NCI-H524 treated with DMSO at 0.1 percent for 48 hours (cell line): ENCODE results near the gene NME7.

Experiments
- DNase-seq: peaks from one replicate; lab custom pipeline; 2025; lab: John Stamatoyannopoulos, UW

NME7 gene

GRCh38 chr1:169150641-169151337 lies 216.8 kb downstream of the NME7 start:
- DNase-seq = no peak

- no peak for DNase-seq
These were observed 217.9 kb downstream of the NME7 start for GRCh38 chr1:169149555-169150286.

- no peak for DNase-seq
These were observed 218.9 kb downstream of the NME7 start for GRCh38 chr1:169148472-169149252.

GRCh38 chr1:169146576-169147214 lies 220.9 kb downstream of the NME7 start:
- DNase-seq = no peak

GRCh38 chr1:169144941-169145626 lies 222.5 kb downstream of the NME7 start:
- no peak for DNase-seq

- DNase-seq = no peak
These were observed 223.6 kb downstream of the NME7 start for GRCh38 chr1:169143984-169144383.

- no peak for DNase-seq
These were observed 224.3 kb downstream of the NME7 start for GRCh38 chr1:169143346-169143745.

GRCh38 chr1:169142129-169142528 lies 225.5 kb downstream of the NME7 start:
- no peak for DNase-seq

- DNase-seq = no peak
These were observed 226.2 kb downstream of the NME7 start for GRCh38 chr1:169141356-169141755.

GRCh38 chr1:169138866-169139670 lies 228.5 kb downstream of the NME7 start:
- DNase-seq = no peak

- no peak for DNase-seq
These were observed 230.2 kb downstream of the NME7 start for GRCh38 chr1:169137357-169137756.

- DNase-seq = no peak
These were observed 233.6 kb downstream of the NME7 start for GRCh38 chr1:169133801-169134502.

- DNase-seq = no peak
These were observed 234.4 kb downstream of the NME7 start for GRCh38 chr1:169133228-169133576.

- DNase-seq = no peak
These were observed 234.9 kb downstream of the NME7 start for GRCh38 chr1:169132512-169133227.

- no peak for DNase-seq
These were observed 236.9 kb downstream of the NME7 start for GRCh38 chr1:169130683-169131082.

GRCh38 chr1:169129109-169129784 lies 238.3 kb downstream of the NME7 start:
- DNase-seq = no peak

GRCh38 chr1:169128562-169128961 lies 239.0 kb downstream of the NME7 start:
- no peak for DNase-seq

- DNase-seq = no peak
These were observed 240.3 kb downstream of the NME7 start for GRCh38 chr1:169127305-169127704.

GRCh38 chr1:169126335-169126734 lies 241.3 kb downstream of the NME7 start:
- DNase-seq = no peak
